Measurements from ENCODE around the gene ZNF138.
"Not testable (repeated sequence)": the region's sequence is repeated elsewhere in the genome, so short reads cannot be mapped to it uniquely, and the experiment has no call there.

- not testable (repeated sequence) for TF ChIP-seq FOS (IDR thresholded peaks at IDR 0.05; ENCODE audit: borderline replicate concordance, extremely low read depth, insufficient read length); CTCF (IDR thresholded peaks at IDR 0.05 in 2 of 3, conservative IDR thresholded peaks at IDR 0.05 in 1 of 3; ENCODE audit: control insufficient read depth in 2 of 3, extremely low read depth in 1 of 3, insufficient read depth in 1 of 3, low read depth in 3 of 3, low read length in 3 of 3); PAX5 (IDR thresholded peaks at IDR 0.05; ENCODE audit: borderline replicate concordance, low read depth, low read length); REST (IDR thresholded peaks at IDR 0.05; ENCODE audit: low read depth, low read length)
Observed at GRCh38 chr7:64789241-64789640, 5.0 kb upstream of the ZNF138 start.
